ENCODE results near the gene INPP5F.

Gene INPP5F

DNA sequence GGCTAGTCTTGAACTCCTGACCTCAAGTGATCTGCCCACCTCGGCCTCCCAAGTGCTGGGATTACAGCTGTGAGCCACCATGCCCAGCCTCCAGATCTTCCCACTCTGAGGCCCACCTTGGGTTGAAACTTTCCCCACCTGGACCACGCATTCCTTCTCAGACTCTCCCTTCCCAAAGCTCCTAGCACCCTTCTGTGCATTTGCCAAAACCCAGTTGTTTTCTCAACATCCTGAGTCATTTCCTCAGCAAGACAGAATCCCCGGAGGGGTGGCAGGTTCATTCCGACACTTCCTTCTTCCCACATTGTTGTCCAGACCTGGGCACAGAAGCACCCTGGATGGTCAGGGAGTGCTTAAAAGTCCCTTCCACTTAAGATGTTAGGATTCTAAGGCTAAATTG, 45.8 kb upstream of the INPP5F start:
- Mint-ChIP-seq H3K27ac (no peak overlapping the region), H3K4me3 (no peak overlapping the region), H3K4me1 (peaks cover 26% of the 10 kb centered on the region), H3K9me3 (no peaks in the 10 kb centered on the region), H3K27me3 (ENCODE audit: low read depth) (no peaks in the 10 kb centered on the region), H3K36me3 (ENCODE audit: low read depth) (peaks cover 15% of the 10 kb centered on the region)
- TF ChIP-seq, protein P1, sequence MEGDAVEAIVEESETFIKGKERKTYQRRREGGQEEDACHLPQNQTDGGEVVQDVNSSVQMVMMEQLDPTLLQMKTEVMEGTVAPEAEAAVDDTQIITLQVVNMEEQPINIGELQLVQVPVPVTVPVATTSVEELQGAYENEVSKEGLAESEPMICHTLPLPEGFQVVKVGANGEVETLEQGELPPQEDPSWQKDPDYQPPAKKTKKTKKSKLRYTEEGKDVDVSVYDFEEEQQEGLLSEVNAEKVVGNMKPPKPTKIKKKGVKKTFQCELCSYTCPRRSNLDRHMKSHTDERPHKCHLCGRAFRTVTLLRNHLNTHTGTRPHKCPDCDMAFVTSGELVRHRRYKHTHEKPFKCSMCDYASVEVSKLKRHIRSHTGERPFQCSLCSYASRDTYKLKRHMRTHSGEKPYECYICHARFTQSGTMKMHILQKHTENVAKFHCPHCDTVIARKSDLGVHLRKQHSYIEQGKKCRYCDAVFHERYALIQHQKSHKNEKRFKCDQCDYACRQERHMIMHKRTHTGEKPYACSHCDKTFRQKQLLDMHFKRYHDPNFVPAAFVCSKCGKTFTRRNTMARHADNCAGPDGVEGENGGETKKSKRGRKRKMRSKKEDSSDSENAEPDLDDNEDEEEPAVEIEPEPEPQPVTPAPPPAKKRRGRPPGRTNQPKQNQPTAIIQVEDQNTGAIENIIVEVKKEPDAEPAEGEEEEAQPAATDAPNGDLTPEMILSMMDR (IDR thresholded peaks at IDR 0.05; ENCODE audit: unreplicated experiment in 3 of 3): no peak

DNA sequence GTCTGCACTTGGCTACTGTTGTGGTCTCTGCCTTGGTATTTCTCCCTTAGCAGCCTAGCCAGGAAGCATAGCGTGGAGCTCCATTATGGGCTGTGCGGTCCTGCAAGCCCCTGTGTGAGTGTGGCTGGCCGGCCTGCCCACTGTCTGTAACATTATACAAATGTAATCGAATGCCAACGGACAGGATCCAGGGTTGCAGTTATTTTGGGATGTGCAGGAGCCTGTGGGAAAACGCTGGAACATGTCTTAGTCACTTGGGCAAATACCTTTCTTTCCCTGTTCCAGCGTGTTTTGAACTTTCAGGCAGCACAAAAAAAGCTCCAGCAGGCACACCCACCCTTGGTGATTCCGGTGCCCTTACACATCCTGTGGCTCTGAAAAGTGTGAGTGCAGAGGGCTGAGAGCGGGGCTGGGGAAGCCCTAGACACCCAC, 45.2 kb upstream of the INPP5F start:
- TF ChIP-seq, protein P1 (IDR thresholded peaks at IDR 0.05; ENCODE audit: unreplicated experiment in 3 of 3): no peak
- peaks cover 15% of the 10 kb centered on the region for H3K36me3 Mint-ChIP-seq (ENCODE audit: low read depth)
- peaks cover 26% of the 10 kb centered on the region for H3K4me1 Mint-ChIP-seq
- H3K4me3 Mint-ChIP-seq: peak overlapping the region in 1 of 3 experiments; percentile 43
- H3K27ac Mint-ChIP-seq: no peak overlapping the region
- H3K9me3 Mint-ChIP-seq: no peaks in the 10 kb centered on the region
- H3K27me3 Mint-ChIP-seq (ENCODE audit: low read depth): no peaks in the 10 kb centered on the region

DNA sequence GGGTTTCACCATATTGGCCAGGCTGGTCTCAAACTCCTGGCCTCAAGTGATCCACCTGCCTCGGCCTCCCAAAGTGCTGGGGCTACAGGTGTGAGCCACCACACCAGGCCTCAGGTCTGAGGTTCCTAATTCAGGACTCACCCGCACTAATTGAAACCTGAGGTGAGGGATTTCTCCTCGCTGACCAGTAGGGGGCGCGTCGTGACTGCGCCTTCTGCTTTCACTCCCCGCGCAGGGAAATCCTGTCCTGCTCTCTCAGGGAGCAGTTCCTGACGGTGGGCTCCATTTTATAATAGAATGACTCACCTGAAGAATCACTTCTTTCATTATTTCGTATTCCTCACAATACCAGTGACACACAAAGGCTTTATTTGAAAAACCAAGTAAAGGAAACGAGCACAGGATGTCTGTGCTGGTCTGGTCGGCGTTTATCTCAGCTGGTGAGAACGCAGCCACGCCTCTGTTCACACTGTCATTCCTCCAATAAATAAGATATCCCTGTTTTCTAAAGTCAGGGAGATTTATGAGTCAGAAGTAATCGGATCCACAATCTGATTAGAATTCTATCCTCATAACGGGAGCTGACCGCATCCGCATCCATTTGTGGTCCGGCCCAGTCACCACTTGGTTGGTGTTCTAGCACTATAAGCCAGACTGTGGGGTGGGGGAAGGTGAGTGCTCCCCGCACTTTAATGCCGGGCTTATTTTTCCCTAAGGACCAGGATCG, 39.2 kb upstream of the INPP5F start:
- Mint-ChIP-seq H3K4me1 (peaks cover 20% of the 10 kb centered on the region), H3K4me3 (peak overlapping the region; percentile 60 to 68 (median 67)), H3K36me3 (ENCODE audit: low read depth) (no peaks in the 10 kb centered on the region), H3K27ac (peak overlapping the region in 2 of 3 experiments; percentile 13 to 69), H3K27me3 (ENCODE audit: low read depth) (peaks cover 9% of the 10 kb centered on the region), H3K9me3 (no peaks in the 10 kb centered on the region)
- TF ChIP-seq, protein P1 (IDR thresholded peaks at IDR 0.05; ENCODE audit: unreplicated experiment in 3 of 3): peak; percentile 87 to 96 (median 93)

DNA sequence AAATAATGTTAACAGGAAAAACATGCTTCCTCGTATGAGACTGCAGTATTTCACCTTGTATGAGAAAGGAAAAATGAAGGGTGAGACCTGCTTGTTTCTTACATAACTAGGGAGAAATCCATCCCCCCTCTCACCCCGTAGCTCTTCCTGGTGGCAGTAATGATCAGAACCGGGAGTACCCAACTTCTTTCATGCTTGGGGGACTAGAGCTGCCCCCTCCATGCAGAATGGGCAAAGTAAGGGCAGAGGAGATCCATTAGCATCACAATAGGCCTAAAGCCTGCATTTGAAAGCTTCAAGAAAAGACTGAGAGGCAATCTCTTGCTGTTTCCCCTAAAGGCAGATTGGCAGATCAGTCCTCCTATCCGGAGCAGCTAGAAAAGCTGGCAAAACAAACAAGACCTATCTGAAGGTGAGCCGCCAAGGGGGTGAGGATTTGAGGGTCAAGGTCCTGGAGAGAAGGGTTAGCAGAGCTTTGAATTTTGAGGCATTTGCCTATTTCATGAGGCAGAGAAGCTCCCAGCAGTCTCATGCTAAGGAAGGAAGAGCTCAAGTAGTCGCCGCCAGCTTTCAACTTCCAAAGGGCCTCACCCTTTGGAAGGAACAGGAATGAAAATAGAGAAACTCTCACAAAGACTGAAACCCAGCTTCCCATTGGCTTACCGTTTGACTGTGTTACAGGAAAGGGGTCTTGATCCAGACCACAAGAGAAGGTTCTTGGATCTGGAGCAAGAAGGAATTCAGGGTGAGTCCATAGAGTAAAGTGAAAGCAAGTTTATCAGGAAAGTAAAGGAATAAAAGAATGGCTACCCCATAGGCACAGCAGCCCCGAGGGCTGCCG, 38.4 kb upstream of the INPP5F start:
- Mint-ChIP-seq H3K36me3 (ENCODE audit: low read depth) (no peaks in the 10 kb centered on the region), H3K27me3 (ENCODE audit: low read depth) (peaks cover 9% of the 10 kb centered on the region), H3K4me1 (peaks cover 12% of the 10 kb centered on the region), H3K9me3 (no peaks in the 10 kb centered on the region), H3K27ac (peak overlapping the region; percentile 13 to 69 (median 29)), H3K4me3 (peak overlapping the region; percentile 12 to 49 (median 17))
- TF ChIP-seq, protein P1 (IDR thresholded peaks at IDR 0.05; ENCODE audit: unreplicated experiment in 3 of 3): no peak

DNA sequence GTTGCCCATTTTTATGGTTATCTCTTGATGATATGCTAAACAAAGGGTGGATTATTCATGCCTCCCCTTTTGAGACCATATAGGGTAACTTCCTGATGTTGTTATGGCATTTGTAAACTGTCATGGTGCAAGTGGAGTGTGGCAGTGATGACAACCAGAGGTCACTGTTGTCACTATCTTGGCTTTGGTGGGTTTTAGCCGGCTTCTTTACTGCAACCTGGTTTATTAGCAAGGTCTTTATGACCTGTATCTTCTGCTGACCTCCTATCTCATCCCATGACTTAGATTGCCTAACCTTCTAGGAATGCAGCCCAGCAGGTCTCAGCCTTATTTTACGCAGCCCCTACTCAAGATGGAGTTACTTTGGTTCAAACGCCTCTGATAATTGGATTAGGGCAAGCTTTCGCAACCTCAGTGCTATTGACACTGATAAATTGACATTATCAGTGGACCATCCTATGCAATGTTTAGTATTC, 37.8 kb upstream of the INPP5F start:
- Mint-ChIP-seq H3K36me3 (ENCODE audit: low read depth) (no peaks in the 10 kb centered on the region), H3K27ac (no peak overlapping the region), H3K27me3 (ENCODE audit: low read depth) (peaks cover 9% of the 10 kb centered on the region), H3K4me1 (peaks cover 12% of the 10 kb centered on the region), H3K4me3 (no peak overlapping the region), H3K9me3 (no peaks in the 10 kb centered on the region)
- TF ChIP-seq, protein P1 (IDR thresholded peaks at IDR 0.05; ENCODE audit: unreplicated experiment in 3 of 3): no peak
